ENCODE results near the gene AK9. TPM values are rescaled to one million over a fixed set of nuclear protein-coding genes. Genes with fewer than 3 reads are reported as not detected.

Gene AK9
- total and polyA plus RNA-seq, 10 of the 15 experiments (the other 5 are each of a cell fraction or from before 2014, with no cell fraction given), result 2.1 to 7.4 (median 4.2) TPM

GRCh38 chr6:109595998-109596397, 95.0 kb downstream of the AK9 start (continued):
- TF ChIP-seq RELB (IDR thresholded peaks at IDR 0.05; ENCODE audit: low read depth) (no peak), ATF2 (IDR thresholded peaks at IDR 0.05; ENCODE audit: low read length) (no peak)

- Histone ChIP-seq H3K79me2 (ENCODE audit: control insufficient read depth, insufficient read depth, low read length) (no peaks in the 10 kb centered on the region), H3K4me3 (no peak overlapping the region), H3K27me3 (replicated peaks in 1 of 2; ENCODE audit: control insufficient read depth in 2 of 2, insufficient read depth in 2 of 2, low read length in 1 of 2) (no peaks in the 10 kb centered on the region), H3K36me3 (ENCODE audit: control insufficient read depth in 2 of 2, insufficient read depth in 2 of 2, low read length in 1 of 2) (no peaks in the 10 kb centered on the region), H4K20me1 (ENCODE audit: control insufficient read depth, insufficient read depth) (no peaks in the 10 kb centered on the region), H3K27ac (ENCODE audit: control insufficient read depth, insufficient read depth) (no peak overlapping the region), H2AFZ (ENCODE audit: control insufficient read depth, low read depth, low read length) (no peak overlapping the region), H3K4me2 (ENCODE audit: control insufficient read depth, insufficient read depth) (no peak overlapping the region), H3K4me1 (ENCODE audit: control insufficient read depth, insufficient read depth, low read length) (no peaks in the 10 kb centered on the region), H3K9me3 (replicated peaks; ENCODE audit: control insufficient read depth, insufficient read depth, low read length) (no peaks in the 10 kb centered on the region), H3K9ac (ENCODE audit: control insufficient read depth, insufficient read depth, low read length) (no peak overlapping the region)
- no TSS peak for BruUV-seq (replicated peaks)
- intact Hi-C loops (cut with micrococcal nuclease; ENCODE audit: unreplicated experiment) (no loop called here), in situ Hi-C loops (cut with MboI) (no loop called here)
- ChIA-PET CTCF (no interaction called here), SMC1A (ENCODE audit: uncharacterized antibody, unreplicated experiment) (no interaction called here), POLR2A (no interaction called here), RAD21 (ENCODE audit: unreplicated experiment) (no interaction called here)
- ATAC-seq (no peak), DNase-seq (ENCODE audit: low read depth, low spot score) (no peak), FAIRE-seq (no peak)
- 80% methylated on average over 8 of the region's 8 CpGs for WGBS (ENCODE audit: insufficient coverage, insufficient replicate concordance, low lambda C conversion rate, missing lambda C conversion rate)
- TF ChIP-seq SKIL (IDR thresholded peaks at IDR 0.05; ENCODE audit: low read depth, poor library complexity, severe bottlenecking), result no peak
- TF ChIP-seq E4F1 (IDR thresholded peaks at IDR 0.05; ENCODE audit: borderline replicate concordance, partially characterized antibody), result no peak
- no peak for TF ChIP-seq ZSCAN29 (IDR thresholded peaks at IDR 0.05)
- no peak for TF ChIP-seq ZNF687 (IDR thresholded peaks at IDR 0.05)
Observed at GRCh38 chr6:109580519-109580918, 110.5 kb downstream of the AK9 start.

Data from GM12878 (cell line).